Measurements from ENCODE around the gene KRTAP10-10.
"Not testable (repeated sequence)": the region's sequence is repeated elsewhere in the genome, so short reads cannot be mapped to it uniquely, and the experiment has no call there.

KRTAP10-10 gene

GRCh38 chr21:44653656-44654575 lies 16.8 kb downstream of the KRTAP10-10 start:
- DNase-seq: no peak

- DNase-seq: no peak
Measured at GRCh38 chr21:44654576-44655175, 17.5 kb downstream of the KRTAP10-10 start, which contains the start of gene KRTAP12-4. KRTAP12-4 (minus strand) TSS chr21:44654659; CDS start chr21:44654614, 45 bp downstream.

GRCh38 chr21:44656868-44657267 lies 19.7 kb downstream of the KRTAP10-10 start:
- DNase-seq: no peak

- DNase-seq: no peak
Measured at GRCh38 chr21:44657635-44658540, 20.7 kb downstream of the KRTAP10-10 start, which contains the start of gene KRTAP12-3. KRTAP12-3 (plus strand) TSS chr21:44657932; CDS start chr21:44657980, 48 bp downstream.

- DNase-seq: no peak
Measured at GRCh38 chr21:44658541-44658910, 21.4 kb downstream of the KRTAP10-10 start.

- no peak for DNase-seq
Measured at GRCh38 chr21:44658913-44659595, 21.9 kb downstream of the KRTAP10-10 start.

GRCh38 chr21:44661567-44661966 lies 24.4 kb downstream of the KRTAP10-10 start:
- DNase-seq: not testable (repeated sequence)

- no peak for DNase-seq
Measured at GRCh38 chr21:44664691-44665090, 27.5 kb downstream of the KRTAP10-10 start.

GRCh38 chr21:44666401-44667320 lies 29.5 kb downstream of the KRTAP10-10 start, which contains the start of gene KRTAP12-2:
KRTAP12-2 (minus strand) TSS chr21:44666927; CDS start chr21:44666886, 41 bp downstream.
- DNase-seq: no peak

- DNase-seq: no peak
Measured at GRCh38 chr21:44667612-44668011, 30.5 kb downstream of the KRTAP10-10 start.

- no peak for DNase-seq
Measured at GRCh38 chr21:44670642-44671432, 33.7 kb downstream of the KRTAP10-10 start.

GRCh38 chr21:44671911-44672310 lies 34.8 kb downstream of the KRTAP10-10 start:
- DNase-seq: no peak

GRCh38 chr21:44677881-44678280 lies 40.7 kb downstream of the KRTAP10-10 start:
- no peak for DNase-seq

GRCh38 chr21:44681152-44681551 lies 44.0 kb downstream of the KRTAP10-10 start:
- DNase-seq: no peak

GRCh38 chr21:44681861-44682579 lies 44.9 kb downstream of the KRTAP10-10 start, which contains the start of gene KRTAP12-1:
KRTAP12-1 (minus strand) TSS chr21:44682163; CDS start chr21:44682123, 40 bp downstream.
- DNase-seq: no peak

- DNase-seq: no peak
Measured at GRCh38 chr21:44682580-44683151, 45.5 kb downstream of the KRTAP10-10 start.

- DNase-seq: no peak
Measured at GRCh38 chr21:44684077-44684476, 46.9 kb downstream of the KRTAP10-10 start.

GRCh38 chr21:44684483-44684882 lies 47.3 kb downstream of the KRTAP10-10 start:
- no peak for DNase-seq

GRCh38 chr21:44685050-44685449 lies 47.9 kb downstream of the KRTAP10-10 start:
- not testable (repeated sequence) for DNase-seq

Measured in GDM1 (cell line).